GM19397 (cell line): Measurements from ENCODE around the gene MNT.
A peak's percentile ranks its signal among the peaks of the same experiment; 100 is the strongest.

Source experiments
- ATAC-seq: cut with Tn5 transposase; IDR thresholded peaks from one replicate; pipeline ENCODE4 v1.9.1; 2021; ENCODE audit warnings: mild to moderate bottlenecking, moderate library complexity; ENCODE audit not compliant: unreplicated experiment

MNT gene

DNA sequence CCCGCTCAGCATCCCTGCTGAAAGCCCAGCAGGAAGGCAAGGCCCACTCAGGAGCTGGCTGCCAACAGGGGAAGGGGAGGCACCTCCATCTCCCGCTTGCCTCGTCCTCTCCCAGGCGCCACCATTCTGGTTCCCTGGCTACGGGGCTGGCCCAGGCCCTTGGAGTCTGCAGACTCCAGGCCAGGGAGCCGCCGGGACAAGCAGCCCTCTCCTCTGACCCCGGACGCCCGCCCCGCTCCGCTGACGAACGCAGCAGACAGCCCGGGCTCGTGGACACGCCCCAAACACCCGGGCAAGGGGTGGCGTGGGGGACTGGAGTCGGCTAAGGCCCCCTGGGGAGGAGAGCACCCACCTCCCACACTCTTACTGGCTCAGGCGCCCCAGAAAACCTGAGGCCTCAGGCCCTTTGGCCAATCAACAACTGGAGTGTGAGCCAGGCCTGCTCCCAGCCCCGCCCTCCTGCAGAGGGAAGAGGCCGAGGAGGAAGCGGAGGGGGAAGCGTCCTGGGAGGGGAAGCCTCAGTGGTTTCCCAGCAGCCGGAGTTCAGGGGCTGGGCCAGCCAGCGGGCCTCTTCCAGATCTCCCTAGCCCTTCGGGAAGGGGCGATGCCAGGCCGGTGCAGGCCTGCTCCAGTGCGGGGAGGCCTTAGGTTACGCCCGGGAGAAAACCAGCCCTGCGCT is 4.2 kb downstream of the MNT start:
- no peak for ATAC-seq

DNA sequence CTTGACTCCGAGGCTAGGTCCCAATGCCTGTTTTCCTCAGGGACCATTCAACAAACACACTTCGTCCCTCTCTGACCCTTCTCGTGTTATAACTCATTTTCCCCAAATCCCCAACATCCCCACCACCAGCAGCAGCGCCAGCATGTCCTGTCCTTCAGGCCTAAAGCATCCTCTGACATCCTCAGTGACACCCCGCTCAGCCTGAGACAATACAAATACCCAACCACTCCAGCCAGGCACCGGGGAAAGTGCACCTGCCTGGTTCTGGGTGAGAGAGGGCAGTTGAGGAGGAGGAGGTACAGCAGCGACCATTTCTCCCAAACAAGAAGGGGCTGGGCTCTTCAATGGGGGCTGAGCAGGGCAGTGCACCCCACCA is 4.7 kb downstream of the MNT start:
- no peak for ATAC-seq

DNA sequence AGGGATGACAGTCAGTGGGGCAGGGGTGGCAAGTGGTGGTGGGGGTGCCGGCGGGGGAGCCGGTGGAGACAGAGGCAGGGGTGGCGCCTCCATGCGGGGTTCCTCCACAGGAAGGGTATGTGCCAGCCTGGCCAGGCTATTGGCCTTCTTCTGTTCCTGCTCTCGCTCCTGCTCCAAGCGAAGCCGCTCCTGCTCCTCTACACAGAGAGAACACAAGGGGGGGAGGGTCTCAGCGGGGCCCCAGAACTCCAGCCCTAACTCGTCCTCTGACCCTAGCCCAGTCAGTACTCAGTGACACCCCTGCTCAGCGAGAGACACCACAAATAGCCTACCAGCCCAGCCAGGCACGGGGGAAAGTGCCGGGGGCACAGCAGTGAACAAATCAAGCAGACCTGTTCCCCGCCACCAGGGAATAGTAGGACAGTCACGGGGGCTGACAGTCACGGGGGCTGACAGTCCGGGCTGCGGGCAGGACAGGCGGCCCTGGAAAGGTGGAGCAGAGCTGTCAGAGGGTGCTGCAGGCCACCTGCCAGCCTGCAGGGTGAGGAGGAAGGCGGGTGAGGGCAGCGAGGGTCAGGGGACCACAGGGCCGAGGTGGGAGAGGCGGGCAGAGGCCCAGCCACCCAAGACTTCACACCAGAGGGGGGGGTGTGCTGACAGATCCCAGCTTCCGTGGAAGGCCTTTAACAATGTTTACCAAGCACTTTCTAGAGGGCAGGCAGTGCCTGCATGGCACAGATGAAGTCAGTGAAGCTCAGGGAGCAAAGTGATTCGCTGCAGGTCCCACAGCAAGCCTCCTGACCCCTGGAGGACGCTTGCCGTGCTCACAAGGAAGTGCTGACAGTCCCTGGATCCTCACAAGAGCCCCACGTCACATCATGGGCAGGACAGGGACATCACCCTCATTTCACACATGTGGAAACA is 5.3 kb downstream of the MNT start:
- no peak for ATAC-seq

DNA sequence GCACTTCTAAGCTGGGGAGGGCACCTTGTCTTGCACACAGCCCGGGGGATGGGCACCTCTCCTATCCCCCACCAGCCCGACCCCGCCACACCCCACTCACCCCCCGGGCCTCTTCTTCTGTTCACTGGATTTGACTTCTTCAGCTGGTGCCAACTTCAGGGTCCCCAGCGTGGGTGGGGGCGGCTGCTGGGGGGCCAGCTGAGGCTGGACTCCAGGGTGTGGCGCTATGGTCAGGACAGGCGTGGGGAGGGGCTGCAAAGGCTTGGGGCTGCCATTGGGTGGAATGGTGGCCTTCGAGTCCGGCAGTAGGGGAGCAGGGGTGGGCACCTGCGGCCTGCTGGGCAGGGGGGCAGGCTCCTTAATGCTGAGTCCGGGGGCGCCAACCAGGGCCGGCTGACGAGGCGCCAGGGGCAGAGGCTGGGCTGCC is 6.1 kb downstream of the MNT start:
- no peak for ATAC-seq

DNA sequence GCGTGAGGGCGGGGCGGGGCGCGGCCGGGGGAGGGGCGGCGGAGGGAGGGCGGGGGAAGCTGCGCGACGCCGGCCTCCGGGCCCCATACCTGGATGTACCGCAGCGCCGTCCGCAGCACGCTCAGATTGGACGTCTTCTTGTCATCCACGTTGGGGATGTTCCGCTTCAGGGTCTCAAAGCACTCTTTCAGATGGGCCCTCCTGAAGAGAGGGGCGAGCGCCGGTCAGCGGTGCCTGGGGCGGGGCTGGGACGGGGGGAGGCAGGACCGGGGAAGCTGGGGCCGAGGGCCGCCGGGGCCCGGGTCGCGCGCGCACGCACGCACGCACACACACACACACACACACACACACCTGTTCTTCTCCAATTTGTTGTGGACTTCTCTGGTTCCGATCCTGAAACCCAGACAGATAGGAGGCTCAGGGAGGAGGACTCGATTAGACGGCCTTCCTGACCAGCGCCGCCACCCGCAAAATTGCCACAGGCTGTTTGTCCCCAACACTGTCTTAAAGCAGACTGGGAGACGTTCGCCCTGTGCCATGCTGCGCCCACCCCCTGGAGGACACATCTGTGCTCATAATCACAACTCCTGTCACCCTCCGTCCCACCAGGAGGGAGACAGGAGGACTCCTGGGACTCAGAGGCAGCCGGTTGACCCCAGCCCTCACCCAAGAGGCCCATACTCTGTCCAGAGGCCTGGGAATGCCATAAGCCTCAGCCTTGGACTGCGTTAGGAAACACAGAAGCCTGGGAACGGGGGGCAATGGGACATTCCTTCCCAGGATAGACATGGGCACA is 6.7 kb downstream of the MNT start:
- ATAC-seq, result no peak

DNA sequence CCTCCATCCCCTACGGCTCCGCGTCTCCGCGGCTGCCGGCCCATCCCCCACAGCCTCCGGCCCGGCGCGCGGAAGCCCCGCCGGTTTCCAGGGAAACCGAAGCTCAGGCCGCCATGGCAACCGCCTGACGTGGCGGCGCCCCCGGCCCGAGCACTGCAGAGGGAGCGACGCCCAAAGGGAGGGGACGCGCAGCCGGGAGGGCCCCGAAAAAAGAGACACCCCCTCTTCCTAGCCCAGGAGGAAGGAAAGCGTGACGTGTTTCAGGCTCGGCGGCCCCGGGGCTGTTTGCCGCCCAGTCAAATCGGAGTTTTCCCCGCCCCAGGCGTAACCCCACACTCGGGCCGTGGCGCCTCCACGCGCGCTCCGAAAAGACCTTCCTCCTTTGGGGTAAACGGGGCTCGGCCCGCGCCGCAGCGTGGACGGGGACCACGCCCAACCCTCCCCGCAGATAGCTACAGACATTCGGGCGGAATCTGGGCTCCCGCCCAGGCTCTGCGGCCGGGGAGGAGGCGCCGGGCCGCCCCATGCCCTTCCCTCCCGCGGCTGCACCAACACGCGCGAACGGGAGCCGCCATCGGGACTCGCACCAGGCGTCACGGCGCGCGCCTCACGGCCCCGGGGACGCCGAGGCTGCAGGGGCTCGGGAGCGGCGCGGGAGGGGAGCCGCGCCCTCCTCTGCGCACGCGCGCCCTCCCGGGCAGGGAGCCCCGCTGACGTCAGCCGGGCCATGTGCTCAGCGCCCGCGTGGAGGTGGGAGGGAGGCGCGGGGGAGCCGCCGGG is 7.5 kb downstream of the MNT start:
- ATAC-seq, result peak; percentile 36

DNA sequence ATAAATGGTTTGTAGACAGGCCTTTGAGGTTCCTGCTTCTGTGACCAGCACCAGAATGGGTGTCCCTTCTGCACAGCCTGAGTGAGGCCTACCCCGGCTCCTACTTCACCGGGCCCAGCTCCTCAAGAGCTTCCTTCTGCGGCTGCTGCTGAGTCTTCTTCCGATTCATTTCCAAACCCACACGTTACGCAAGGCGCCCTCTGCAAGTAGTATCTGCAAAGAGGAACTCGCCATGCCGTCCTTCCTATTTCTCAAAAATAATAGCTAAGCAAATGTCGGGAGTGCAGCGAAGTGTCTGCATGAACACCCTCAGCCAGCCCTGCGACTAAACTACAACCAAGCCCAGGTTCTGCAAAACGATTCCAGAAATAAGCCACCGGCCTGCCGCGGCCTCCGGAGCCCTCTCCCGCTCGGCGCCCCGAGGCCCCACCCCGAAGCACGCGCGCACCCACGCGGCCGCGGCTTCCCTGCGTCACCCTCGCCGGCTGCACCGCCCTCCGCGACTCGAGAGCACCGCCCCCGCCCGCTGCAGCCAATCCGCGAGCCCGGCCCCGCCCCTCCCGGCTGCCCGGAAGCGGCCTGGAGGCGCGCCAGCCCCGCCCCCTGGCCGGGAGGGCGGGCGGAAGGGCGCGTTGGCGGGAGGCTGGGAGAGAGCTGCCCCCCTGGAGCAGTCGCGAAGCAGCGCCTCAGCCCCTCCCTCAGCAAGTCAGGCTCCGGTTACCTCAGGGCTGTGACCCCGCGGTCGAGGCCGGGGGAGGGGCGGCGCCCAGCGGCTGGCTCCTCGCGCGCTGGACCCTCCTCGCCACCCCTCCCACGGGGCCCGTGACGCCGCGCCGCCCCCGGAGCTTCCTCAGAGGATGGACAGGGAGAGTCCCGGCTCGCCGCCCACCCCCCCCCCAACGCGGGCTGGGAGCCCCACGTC is 8.3 kb downstream of the MNT start:
- ATAC-seq, result peak; percentile 57

DNA sequence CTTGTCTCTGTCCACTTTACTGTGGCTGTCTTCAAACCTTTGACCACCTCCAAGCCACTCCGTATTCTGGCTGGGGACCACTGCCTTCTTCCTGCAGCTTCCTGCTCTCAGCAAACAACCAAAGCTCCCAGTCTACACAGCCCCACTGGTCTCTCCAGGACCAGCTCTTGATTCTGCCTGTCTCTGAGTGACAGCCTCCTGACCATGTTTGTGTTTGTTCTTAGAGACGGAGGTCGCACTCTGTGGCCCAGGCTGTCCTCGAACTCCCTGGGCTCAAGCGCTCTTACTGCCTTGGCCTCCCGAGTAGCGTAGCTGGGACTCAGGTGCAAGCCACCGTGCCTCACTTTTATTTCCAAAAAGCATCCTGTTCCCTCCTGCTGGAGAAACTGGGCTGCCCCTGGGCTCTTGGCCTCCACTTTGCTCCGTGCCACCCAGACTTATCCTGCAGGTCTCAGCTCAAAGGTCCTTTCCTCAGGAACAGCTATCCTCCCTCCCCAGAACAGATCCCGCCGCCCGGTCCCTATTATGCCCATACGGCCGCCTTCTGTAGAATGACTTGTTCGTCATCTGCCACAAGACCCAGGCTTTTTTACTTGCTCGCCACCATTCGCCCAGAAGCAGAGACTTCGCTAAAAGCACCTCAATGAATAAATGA is 9.1 kb downstream of the MNT start:
- no peak for ATAC-seq

DNA sequence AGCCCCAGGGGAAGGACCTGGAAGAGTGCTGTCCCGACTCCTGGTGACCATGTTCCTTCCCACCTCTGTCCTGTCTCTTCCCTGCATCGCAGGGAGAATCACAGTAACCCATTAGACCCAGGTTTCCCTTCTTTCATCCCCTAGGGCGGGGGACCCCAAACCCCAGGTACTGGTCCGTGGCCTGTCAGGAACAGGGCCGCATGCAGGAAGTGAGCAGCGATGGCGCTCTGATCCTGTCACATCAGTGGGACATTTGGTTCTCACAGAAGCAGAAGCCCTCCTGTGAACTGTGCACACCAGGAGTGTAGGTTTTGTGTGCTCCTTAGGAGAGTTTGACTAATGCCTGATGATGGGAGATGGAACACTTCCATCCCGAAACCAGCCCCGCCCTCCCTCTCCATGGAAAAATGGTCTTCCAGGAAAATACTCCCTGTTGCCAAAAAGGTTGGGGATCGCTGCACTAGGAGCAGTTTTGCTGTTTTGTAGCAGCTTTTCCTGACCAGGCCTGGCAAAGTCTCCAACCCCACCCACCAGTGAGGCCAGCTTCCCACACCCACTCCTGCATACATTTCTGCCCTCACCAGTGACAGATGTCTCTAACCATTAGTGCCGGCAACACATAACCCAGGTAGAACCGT is 10.5 kb downstream of the MNT start:
- no peak for ATAC-seq

DNA sequence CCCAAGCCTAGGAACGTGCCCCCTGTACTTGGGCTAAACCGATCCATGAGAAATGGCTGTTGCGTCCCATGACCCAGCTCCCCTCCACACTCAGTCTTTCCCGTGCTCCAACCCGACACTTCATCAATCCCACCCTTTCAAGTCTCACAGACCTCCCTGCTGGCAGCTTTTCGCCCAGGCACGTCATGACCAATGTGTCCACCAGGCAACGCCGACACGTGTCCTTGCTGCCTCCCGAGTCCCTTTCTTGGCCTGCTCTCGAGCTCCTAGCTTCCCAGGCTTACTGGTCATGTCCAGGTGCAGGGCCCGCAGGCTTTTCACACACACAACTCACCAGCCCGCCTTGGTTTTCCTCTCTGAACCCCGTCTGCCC is 12.2 kb downstream of the MNT start:
- no peak for ATAC-seq

DNA sequence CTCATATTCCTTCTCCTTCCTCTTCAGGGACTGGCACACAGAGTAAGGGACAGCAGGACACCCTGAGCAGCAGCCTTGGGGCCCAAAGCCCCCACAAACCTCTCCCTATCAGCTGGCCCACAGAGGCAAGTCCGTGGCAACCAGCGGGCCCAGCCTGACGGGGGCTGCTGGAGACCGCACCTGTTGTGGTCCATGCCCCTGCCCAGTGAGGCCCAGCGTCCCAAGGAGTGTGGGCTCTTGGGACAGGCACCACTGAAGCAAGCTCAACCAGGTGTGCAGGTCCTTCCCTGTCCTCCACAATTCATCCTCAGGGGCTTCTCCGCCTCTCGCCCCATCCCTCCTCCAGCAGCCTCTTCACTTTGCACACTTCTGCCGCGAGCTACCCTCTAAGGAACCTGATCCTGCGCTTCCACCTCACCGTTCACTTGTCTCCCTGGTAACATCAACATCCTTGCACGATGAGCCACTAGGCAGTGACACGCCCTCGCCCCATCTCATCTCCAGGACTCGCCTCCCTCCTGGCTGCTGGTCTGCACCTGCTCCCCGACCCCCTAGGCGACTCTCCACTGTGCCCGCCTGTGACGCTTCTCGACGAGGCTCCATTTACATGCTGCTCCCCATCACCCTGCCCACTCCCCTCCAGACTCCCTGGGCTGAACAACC is 12.7 kb downstream of the MNT start:
- ATAC-seq, result no peak

DNA sequence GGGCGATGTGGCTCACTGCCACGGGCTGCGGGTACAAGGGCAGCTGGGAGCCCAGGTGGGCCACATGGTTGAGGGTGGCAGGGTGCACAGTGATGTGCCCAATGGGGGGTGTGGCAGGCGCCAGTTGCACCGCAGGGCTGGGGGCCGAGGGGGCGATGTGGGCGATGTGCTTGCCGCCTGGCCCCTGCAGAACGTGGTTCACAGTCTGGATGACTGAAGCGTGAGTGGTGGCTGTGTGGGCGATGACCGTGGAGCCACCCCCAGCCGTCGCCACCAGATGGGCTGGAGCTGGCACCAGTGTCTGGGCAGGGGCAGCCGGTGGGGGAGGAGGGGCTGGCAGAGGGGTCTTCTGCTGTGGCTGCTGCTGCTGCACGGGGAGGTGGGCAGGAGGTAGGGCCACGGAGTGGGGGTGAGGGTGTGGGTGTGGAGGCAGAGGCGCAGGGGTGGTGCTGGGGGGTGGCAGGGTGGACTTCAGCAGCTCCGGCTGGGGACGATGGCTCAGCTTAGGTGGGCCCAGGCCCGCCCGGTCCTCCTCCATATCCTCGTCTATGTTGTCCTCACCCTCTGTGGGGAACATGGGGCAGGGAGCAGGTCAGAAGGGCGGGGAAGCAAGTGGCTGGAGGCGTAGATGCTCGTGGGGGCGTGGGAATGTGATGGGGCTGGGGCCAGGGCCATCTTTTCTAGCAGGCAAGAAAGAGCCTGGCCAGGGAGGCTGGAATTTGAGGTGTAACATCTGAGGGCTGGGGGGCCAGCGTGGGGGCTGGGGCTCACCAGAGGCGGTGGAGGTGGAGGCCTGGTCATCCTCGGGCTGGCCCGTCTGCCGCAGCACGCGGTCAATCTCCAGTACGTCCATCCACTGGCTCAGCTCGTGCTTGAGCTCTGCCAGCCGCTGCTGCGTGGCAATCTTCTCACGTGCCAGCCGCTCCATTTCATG is 13.5 kb downstream of the MNT start:
- ATAC-seq, result no peak

DNA sequence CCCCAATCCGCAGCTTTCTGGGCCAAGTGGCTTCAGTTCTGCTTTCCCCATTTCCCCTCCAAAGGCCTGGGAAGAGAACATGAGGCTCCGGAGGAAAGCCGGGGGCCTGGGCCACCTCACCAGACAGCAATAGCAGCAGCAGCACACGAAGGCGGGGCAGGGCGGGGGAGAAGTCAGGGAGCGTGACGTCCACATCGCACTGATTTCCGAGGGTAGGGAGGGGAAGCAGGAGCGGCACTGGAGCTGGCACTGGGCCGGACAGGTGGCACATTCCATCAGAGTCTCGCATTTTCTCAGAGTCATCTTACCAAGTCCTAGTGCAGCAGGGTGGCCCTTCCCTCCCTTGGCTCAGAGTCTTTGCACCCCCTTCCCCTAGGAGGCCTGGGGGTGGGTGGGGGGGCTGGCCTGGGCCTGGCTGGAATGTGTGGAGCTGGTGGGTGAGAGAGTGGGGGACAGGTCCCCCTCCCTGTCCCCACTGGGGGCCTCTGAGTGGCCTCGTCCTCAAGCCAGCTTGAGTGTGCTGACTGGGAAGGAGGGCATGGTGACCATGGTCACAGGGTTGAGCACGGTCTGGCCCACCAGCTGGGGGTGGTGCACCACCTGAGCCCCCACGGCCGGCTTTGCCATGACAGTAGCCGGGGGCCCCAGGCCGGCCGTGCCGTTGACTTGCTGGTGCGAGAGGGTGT is 14.3 kb downstream of the MNT start:
- ATAC-seq, result no peak

DNA sequence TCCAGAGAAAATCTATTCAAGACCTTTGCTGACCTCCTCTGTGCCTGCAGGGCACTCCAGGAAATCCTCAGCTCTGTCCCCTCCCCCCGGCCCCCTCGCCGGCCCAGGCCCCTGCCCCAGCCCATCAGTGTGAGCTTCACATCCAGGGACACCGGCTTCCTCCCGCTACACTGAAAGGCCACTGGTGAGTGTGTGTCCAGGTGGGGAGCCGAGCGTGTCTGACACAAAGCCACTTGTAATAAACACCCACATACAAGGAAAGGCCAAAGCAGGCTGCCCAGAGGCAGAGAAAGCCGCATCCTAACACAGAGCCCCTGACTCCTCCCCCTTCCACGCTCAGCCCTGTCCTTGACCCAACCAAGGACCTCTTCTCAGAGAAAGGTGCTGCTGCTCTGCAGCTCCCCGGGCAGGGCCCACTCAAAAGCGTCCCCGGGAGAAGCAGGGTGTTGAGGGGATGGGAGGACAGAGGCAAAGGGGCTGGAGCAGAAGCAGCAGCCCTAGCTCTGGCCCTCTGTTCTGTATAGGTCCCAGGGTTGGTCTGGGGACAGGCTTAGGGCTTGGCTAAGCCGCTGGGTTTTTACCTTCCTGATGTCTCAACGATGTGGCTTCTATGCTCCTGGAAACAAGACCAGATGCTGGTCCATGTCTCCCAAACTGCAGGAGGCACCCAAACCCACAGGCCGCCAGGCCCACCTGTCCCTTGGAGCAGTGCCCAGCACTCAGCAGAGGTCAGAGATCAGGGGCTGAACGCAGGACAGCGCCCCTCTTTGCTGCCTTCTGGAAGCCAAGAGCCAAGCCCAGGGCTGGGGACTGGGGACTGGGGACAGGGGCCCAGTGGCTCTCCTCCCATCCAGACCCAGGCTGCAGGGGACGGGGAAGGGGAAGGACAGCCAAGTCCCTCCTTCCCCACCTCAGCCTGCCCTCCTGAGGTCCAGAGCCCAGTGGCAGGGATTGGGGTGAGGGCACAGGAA is 15.3 kb downstream of the MNT start:
- ATAC-seq, result no peak

DNA sequence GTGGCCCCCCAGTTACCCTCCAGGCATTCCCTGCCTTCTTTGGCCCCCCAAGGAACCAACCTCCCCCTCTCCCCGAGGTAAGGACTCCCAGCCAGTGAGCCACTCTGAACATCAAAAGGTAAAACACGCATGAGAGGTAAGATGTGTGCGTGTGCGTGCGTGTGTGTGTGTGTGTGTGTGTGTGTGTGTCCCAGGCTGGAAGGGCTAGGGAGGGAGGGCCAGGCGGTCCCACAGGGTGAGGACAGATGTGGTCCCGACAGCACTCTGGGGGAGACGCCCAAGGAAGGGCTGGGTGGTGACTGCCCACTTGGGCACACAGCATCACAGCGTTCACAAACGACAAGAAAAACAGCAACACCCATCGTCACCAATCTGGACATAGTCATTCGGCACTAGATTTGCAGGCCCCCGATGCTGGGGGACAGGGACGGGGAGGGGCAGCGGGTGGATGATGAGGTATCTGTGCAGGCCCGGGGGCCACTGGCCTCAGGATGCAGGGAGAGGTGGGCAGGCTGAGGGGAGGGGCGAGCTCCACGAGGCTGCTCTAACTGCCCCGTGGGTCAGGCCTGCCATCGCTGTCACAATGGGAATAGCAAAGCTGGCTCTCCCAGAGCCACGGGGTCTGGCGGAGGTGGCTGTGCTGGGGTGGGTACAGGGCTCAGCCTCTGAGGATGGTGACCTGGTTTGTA is 16.3 kb downstream of the MNT start:
- ATAC-seq, result no peak
